Fibroblast of skin of scalp (primary cell): ENCODE data around the gene C1orf210.
A peak's percentile ranks its signal among the peaks of the same experiment; 100 is the strongest.

Experiments
- DNase-seq: peaks from one replicate; pipeline ENCODE4 v3.0.0-alpha.2; 2013

The C1orf210 gene

DNA sequence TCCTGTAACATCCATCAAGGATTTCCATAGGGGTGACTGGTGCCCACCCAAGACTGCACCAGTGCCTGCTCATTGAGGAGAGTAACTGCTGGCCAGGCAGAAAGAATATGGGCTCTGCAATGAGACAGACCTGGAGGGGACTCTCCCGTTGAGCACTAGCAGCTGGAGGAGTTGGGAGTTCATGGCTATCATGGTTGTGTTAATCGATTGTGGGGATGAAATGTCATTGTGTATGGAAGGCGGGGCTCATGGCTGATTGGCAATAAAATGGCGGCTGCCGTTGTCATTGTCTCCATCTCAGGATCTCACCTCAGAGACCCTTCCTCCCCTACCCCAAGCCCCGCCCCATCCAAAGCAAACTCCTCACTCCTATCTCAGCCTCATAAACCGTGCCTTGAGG lies 11.7 kb downstream of the C1orf210 start:
- no peak for DNase-seq

DNA sequence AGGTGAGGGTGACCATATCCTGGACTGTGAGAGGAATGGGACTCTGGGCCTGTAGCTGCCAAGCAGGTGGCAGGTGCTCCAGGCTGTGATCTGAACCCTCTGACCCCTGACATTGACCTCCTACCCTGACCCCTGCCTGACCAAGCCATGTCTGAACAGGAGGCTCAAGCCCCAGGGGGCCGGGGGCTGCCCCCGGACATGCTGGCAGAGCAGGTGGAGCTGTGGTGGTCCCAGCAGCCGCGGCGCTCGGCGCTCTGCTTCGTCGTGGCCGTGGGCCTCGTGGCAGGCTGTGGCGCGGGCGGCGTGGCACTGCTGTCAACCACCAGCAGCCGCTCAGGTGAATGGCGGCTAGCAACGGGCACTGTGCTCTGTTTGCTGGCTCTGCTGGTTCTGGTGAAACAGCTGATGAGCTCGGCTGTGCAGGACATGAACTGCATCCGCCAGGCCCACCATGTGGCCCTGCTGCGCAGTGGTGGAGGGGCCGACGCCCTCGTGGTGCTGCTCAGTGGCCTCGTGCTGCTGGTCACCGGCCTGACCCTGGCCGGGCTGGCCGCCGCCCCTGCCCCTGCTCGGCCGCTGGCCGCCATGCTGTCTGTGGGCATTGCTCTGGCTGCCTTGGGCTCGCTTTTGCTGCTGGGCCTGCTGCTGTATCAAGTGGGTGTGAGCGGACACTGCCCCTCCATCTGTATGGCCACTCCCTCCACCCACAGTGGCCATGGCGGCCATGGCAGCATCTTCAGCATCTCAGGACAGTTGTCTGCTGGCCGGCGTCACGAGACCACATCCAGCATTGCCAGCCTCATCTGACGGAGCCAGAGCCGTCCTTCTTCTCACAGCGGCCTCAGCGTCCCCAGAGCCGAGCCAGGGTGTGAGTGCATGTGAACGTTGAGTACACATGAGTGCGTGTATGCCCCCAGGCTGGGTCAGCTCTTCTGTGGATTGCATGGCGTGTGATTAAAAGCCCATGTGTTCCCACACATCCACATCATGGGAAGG lies 12.5 kb downstream of the C1orf210 start:
- no peak for DNase-seq

DNA sequence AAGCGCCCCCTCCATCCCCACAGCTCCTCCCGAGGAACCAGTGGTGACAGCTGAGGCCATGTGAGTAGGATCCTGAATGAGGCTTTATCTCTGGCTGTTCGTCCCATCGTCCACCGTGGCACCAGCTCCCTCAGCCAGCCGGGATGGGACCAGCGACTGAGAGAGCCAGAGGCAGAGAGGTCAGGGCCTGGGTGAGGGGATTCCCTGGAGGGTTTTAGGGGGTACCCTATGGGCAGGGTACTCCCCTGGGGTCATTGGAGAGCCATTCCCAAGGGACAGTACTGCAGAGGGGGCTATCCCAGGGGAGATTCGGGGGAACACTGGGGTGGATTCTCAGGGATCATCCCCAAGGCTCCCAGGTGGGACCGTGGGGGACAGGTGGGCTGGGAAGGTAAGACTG lies 13.2 kb downstream of the C1orf210 start:
- no peak for DNase-seq

DNA sequence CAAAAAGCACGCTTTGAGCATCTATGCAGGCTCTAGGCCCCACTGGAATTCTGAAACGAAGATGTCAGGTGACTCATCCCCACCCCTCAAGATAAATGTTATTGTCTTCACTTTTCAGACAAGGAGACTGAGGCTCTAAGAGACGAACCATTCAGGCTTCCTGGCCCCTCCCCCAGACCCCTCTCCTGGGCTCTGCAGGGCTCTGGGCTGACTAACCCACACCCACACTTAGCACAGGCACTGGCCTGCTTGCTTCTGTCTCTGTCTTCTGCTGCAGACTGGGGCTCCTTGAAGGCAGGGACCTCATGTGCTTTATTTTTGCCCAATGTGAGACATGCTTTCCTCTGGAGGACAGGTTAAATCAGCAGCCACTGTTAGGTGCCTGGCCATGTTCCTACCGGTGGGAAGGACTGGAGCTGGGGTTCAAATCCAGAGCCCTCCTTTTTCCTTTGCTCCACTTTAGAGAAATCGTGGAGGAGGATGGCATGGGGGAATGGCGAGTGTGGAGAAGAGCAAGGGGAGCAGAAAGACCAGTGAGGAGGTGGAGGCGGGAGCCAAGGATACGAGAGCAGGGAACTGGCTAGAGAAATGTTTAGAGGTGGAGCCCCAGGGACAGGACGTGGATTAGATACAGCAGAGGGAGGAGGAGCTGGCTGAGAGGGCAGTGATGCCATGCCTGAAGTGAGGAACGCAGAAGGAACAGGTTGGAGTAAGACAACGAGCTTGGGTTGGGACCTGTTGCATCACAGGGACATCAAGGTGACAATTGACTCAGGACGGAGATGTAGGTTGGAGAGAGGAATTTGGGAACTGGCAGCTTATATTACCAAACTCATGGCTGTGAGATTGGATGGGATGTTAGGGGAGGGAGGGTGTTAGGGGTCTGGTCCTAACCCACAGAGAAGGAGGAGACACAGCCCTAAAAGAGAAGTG lies 13.9 kb downstream of the C1orf210 start:
- DNase-seq, result no peak

DNA sequence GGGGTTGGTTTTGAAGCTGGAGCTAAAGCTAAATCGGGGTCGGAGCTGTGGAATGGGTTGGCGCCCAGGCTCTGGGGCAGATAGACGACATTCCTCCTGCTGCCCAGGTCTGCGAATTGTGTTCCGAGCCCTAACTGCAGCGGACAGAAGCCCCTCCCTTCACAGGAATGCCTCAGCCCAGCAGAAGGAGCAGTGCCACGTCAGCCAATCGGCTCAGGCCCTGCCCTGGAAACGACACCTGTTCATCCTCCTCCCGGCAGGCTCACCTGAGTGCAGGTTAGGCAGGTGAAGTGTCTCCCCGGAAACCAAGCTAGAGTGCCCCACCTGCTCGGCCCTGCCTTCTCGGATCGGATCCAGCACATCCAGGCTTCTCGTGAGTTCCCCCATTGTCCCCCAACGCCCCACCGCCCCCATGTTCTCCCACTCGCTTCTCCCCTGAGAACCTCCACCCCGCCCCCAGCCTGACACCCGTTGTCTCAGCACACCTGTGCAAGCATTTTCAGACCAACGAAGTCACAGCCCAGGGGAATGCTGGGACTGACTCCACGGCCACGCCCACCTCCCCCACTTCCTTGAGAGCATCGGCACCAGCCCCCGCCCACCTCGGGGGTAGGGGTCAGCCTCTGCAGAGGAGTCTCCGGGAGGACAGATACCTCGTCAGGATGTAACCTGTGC lies 14.8 kb downstream of the C1orf210 start:
- no peak for DNase-seq

DNA sequence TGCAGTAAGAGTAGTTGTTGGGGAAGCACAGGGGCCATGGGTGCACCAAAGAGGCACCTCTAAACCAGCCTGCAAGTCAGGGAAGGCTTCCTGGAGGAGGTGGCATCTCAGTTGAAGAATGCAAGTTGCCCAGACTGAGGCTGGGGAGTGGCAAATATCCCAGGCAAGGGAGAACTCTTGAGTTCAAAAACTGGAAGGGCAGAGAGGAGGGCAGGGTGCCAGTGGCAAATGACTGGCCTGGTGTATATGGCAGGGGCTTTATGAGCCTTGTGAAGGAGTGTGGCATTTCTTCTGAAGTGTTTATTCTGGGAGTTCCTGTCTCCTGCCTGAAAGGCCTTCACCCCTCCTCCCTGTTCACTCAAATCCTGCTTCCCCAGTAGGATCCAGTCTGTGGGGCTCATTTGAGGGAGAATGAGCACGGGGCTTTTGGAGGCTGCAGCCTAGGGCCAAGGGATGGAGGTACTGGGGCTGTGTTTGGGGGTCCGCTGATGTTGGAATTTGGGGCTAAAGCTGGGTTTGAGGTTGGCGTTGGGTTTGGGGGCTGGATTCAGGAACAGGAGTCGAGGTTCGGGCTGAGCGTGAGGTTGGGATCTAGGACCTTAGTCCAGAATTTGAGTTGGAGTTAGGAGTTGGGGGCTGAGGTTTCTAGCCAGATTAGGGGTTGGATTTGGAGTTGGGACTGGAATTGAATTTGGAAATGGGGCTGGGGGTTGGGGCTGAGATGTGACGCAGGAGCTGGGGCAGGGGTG lies 15.6 kb downstream of the C1orf210 start, which contains the start of gene TMEM125:
Gene TMEM125 (plus strand): TSS at position 357 of the 749 bp plus-strand sequence. CDS start 2,740 bp downstream, outside the sequence.
- no peak for DNase-seq

DNA sequence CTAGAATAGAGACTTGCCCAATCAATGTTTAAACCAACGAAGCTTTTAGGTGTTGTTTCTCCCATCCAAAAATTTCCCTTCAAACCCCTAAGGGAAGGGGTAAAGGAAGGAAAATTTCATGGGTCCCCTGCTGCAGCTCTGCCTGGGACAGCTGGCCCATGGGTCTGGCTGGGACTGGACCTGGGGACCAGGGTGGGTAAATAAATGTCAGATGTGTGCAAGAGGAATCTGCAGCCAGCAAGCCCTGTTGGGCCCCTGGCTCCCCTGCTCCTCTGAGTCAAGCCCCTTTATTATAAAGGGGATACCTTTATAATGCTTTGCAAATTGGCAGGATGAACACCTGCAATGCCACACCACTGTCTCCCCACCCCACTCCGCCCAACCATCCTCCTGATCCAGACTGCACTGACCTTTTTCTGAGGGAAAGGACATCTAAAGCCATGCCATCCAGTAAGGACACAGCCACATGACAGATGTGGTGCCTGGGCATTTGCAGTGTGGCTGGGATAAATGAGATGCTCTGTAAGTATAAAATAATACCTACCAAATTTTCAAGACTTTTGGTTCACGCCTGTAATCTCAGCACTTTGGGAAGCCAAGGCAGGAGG lies 17.5 kb downstream of the C1orf210 start:
- DNase-seq, result no peak

DNA sequence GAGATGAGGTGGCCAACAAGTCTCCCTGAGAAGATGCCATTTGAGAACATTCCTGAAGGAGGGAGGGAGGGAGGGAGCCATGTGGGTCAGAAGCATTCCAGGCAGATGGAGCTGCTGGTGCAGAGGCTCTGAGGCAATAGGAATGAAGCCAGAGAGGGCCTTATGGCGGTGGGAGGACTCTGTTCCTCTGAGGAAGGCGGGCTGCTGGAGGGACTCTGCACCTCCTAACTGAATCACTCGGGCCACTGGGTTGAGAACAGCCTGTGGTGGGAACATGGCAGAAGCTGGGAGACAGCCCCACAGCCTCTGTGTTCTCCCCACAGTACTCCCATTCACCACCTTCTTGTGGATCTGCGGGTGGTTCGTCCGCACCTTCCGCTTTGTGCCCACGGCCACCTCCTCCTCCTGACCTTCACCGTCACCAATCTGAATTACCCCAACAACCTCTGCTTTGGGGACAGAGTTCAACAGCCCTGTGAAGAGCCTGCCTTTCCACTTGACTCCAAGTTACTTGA lies 18.0 kb downstream of the C1orf210 start:
- peak; percentile 74 for DNase-seq

DNA sequence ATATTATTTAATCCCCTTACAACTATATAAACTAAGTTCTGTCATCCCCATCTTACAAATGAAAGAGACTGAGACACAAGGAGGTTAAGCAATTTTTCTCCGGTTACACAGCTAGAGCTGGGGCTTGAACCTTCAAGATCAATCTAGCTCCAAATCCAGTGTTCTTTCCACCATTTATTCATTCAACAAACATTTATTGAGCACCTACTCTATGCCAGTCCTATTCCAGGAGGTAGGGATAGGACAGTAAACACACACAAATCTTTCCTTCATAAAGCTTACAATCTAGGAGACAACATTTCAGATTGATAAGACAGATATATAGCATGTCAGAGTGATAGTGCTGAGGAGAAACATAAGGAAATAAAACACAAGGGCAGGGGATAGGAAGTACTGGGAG lies 18.5 kb downstream of the C1orf210 start:
- no peak for DNase-seq

DNA sequence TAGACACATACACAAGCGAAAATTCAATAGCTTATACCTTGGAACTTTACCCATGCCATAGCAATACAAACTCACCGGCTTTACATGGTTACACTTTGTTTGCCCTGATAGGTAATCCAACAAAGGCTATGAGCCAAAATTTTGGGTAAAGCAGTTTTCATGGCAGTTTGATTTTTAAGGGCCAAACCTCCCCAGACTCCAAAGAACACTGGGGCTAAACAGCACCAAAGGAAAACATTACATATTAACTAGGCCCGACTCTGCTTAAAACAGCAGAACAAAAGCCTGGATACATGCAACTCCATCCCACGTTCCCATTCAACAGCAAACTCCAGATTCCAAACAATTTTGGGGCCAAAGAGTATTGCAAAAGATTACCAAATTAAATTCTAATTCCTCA lies 19.9 kb downstream of the C1orf210 start:
- DNase-seq, result no peak

DNA sequence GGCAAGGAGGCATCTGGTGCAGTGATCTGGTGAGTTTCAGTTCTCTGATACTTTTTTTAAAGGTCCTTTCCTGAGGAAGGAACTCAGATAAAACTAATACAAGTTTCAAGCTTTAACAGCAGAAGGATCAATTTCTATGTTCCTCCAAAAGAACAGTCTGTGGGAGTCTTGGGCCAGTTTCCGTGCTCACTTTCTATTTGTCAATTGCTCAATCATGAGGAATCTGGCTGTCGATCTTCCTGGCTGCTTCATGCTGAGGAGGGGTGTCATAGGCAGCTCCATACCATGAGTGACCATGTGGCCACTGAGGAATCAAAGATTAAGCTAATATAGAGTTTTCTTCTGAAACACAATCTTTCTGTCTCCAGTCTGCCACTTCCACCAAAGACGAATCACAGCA lies 27.0 kb downstream of the C1orf210 start:
- no peak for DNase-seq

DNA sequence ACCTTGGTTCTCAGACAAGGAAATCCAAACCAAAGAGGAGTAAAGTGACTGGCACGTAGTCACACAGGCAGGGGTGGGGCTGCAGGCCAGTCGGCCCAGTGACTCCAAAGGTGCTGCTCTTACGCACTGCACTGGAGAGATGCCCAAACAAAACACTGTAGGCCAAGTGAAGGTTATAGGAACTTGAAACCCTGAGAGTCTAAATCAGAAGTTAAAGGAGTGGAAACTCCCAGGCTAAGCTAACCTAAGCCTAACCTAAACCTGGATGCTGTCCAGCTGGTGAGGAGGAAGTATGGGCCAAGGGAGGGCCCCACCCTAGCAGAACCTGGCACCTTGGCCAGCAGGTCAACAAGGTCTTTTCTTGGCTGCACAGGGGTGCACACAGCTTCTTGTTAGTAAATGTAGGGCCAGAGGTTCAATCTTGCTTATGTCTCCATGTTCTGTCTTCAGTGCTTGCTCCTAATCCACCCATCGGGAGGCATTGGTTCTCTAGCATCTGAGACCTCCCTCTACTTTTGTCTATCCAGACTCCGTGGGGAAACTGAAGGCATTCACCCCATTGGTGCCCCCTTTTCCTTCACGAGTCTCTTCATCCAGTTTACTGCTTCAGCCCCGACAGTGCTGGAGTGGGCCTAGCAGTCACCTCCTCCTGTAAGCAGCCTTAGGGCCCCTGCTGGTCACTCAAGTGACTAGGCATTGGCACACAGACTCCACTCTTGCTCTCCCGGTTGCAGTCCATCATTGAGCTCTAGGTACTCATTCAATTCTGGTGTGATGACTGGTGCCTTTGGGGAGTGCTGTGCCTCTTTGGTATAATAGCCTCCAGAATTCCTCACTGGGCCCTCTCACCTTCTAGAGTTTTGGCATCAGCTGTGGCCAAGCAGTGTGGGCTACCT lies 28.5 kb downstream of the C1orf210 start:
- DNase-seq, result no peak

DNA sequence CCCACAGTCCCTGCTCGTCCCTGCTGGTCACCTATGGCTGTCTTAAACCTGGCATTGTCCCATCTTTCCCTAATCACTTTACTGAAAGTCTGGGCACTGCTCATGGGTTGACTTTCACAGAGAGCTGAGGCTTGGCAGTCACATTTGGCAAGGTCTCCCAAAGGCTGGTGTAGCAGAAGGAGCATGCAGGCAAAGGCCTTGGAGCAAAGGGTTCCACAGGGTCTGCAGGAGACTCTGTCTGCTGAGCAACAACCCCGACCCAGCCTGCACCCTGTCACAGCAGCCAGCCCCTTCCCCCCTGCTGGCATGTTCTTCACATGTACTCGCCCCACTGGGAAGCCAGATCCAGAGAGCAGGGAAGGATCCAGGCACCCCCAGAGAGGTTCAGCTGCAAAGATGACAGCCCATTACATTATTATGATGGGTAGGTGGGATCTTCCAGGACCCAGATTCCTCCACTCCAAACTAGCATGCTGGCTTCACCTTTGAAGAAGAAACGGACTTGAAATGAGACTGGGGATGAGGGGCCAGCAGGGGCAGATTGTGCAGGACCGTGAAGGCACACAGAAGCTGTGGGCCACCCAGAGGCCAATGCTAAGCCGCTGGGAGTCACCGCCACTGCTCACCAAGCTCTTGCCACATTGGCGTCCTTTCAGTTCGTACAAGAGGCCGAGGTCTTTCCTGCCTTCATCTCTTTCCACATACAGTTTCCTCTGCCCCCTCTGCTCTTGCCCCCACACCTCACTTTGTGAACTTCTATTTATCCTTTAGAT lies 29.8 kb downstream of the C1orf210 start:
- DNase-seq, result no peak

DNA sequence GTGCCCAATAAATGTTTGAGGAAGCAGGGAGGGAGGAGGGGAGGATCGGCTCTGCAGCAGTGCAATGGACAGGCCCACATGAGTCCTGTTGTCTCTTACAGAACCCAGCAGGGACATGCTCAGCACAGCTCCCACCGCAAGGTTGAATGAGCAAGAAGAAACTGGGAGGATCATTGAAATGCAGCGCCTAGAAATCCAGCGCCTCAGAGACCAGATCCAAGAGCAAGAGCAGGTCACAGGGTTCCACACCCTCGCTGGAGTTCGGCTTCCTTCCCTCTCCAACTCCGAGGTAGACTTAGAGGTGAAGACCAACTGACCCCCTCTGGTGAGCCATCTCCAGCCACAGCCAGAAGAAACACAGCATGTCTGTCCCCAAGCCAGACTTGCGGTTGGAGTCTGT lies 31.5 kb downstream of the C1orf210 start:
- DNase-seq, result no peak

DNA sequence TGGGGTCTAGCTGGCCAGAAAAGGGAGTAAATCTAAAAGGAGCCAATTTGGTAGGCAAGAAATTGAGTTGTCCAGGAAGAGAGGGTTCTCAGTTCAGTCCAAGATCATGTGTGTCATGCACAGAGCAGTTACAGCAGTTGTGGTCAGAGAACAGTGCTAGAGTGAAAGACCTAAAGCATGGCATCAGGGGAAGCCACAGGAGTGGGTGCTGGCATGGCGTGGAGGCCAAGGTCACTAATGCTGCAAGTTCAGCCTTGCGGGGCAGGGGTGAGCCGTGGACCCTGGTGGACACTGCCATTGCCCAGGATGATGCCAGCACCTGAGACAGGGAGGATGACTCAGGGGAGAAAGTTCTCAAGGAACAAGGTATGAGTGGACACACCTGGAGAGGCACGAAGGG lies 32.2 kb downstream of the C1orf210 start:
- no peak for DNase-seq

DNA sequence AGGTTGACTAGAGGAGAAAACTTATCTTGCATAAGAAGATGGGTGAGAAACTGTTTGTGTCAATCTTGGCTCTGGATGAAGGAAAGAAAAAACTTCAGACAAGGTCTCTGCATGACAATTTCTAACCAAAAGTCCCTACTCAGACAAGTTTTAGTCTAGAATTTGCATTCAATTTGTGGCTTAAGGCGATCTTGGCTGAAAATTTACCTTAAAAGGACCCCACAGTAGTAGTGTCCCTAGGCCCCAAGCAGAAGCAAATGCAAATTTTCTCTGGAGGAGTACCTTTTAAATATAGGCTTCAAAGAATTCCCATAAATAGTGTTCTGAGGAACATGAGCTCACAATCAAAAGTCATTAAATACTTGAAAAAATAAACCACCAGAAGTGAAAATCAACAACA lies 33.2 kb downstream of the C1orf210 start:
- no peak for DNase-seq

DNA sequence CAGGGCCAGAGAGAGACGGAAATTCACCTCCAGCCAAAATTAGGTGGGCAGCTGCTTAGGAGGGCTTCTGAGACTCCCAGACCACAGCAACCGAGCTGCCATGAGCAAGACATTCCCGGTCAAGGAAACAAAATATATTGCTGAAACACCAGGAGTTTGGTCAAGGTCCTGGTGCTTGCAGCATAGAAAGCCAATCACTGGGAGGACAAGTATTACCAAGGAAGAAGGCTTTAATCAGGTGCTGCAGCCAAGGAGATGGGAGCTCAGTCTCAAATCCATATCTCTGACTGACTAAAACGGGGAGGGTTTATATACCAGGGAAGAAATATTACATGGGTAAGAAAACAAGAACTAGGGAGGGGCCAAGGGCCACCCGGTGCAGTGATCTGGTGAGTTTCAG lies 34.4 kb downstream of the C1orf210 start:
- DNase-seq, result no peak

DNA sequence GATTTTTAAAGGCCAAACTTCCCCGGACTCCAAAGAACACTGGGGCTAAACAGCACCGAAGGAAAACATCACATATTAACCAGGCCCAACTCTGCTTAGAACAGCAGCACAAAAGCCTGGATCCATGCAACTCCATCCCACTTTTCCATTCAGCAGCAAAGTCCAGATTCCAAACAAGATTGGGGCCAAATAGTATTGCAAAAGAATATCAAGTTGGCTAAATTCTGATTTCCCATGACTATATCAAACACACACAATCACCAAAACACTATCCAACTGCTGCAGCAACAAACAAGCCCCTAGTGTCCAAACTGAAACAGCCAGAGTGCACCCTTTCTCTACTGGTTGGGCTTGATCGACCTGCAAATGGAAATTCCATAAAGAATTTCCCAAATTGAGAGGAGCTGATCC lies 35.0 kb downstream of the C1orf210 start:
- no peak for DNase-seq

DNA sequence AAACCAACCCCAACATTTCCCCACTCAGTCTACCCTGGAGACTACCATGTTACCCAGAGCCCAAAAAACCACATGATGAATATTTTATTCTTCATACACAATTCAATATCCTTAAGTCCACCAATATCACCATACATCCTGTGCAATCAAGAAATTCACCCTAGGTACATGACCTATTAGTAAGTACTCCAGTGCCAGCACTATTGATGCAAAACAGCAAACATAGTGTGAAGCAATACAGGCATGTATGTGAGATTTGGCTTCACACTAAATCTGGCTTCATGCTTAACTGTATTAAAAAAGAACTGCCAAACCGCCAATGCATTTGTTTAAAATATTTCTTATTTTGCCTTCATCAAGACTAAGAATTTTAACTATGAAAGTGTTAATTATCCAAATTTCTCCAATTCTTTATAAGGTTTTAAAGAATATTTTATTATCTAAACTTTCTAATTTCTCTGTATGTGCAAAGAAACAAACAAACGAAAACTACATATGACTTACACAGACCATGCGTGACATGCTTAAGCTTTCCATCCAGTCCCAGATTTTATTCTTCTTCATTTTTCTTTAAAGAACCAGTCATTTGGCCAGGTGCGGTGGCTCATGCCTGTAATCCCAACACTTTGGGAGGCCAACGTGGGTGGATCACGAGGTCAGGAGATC lies 38.0 kb downstream of the C1orf210 start:
- DNase-seq, result no peak
